Calu3 (cell line): ENCODE results near the gene LPA. TPM values are rescaled to one million over a fixed set of nuclear protein-coding genes. Genes with fewer than 3 reads are reported as not detected.

Source experiments
- BruUV-seq: library from RNA; stranded (reverse); fragments of 400-500 nt; replicated peaks from 2 replicates; lab custom pipeline; 2021; lab: Mats Ljungman, UMichigan
- CTCF ChIA-PET: fragments of 300-600 bp; sonication (Branson Sonifier 250); formaldehyde crosslinking; loops from one replicate; lab custom pipeline; 2022; ENCODE audit warnings: antibody characterized with exemption; lab: Charles Lee
- DNase-seq: peaks from one replicate; pipeline ENCODE4 v3.0.0; 2022
- H3K27ac Mint-ChIP-seq: one replicate; pipeline ENCODE4 v1.8.0; 2022; ENCODE audit warnings: mixed read lengths; ENCODE audit not compliant: unreplicated experiment
- H3K27me3 Mint-ChIP-seq: one replicate; pipeline ENCODE4 v1.8.0; 2022; ENCODE audit warnings: mixed read lengths; ENCODE audit not compliant: unreplicated experiment
- H3K36me3 Mint-ChIP-seq: one replicate; pipeline ENCODE4 v1.8.0; 2022; ENCODE audit warnings: mild to moderate bottlenecking, moderate library complexity, mixed read lengths; ENCODE audit not compliant: insufficient read depth, unreplicated experiment
- H3K4me1 Mint-ChIP-seq: one replicate; pipeline ENCODE4 v1.8.0; 2022; ENCODE audit warnings: mild to moderate bottlenecking, low read depth, mixed read lengths; ENCODE audit not compliant: unreplicated experiment
- H3K4me3 Mint-ChIP-seq: one replicate; pipeline ENCODE4 v1.8.0; 2022; ENCODE audit warnings: mild to moderate bottlenecking, low read depth, moderate library complexity, mixed read lengths; ENCODE audit not compliant: unreplicated experiment
- H3K9me3 Mint-ChIP-seq: one replicate; pipeline ENCODE4 v1.8.0; 2022; ENCODE audit warnings: low read depth, mixed read lengths; ENCODE audit not compliant: unreplicated experiment
- intact Hi-C: fragments of 100-400 bp; cut with micrococcal nuclease; formaldehyde crosslinking; loops from one replicate; pipeline ENCODE4 v1.10.0; 2022; ENCODE audit not compliant: unreplicated experiment
- total RNA-seq: library from RNA; stranded (reverse); gene quantifications from 2 replicates; pipeline ENCODE4 v1.2.3, GENCODE V29; 2022
- TF ChIP-seq, protein P1 (sequence below): fragments of 200-600 bp; IDR thresholded peaks from one replicate; pipeline ENCODE4 v1.8.0; 2022; ENCODE audit warnings: antibody characterized with exemption; ENCODE audit not compliant: unreplicated experiment

Gene LPA
- total RNA-seq, 1 experiment from 2014 or later, result not detected

DNA sequence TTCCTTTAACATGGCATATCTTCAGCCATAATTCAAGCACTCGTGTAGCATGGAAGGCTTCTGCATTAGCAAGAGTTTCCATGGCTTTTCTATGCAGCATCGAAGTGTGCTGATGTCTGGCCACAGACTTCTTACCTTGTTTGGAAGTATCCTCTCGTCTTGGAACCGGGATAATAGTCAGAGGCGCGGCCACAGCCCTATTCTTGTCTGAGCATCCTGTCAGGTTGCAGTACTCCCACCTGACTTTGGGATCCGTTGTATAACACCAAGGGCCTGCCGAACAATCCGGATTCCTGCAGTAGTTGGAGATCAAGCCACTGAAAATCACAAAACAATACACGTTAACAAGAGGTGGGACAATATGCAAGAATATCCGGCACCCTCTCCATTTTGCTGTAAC, 177.0 kb downstream of the LPA start:
- Mint-ChIP-seq H3K27me3 (peaks cover 56% of the 10 kb centered on the region), H3K27ac (no peak overlapping the region), H3K4me3 (no peak overlapping the region), H3K4me1 (no peaks in the 10 kb centered on the region), H3K9me3 (no peaks in the 10 kb centered on the region), H3K36me3 (no peaks in the 10 kb centered on the region)
- no peak for DNase-seq
- CTCF ChIA-PET, result no interaction called here
- intact Hi-C loops, result no loop called here
- TF ChIP-seq, protein P1, sequence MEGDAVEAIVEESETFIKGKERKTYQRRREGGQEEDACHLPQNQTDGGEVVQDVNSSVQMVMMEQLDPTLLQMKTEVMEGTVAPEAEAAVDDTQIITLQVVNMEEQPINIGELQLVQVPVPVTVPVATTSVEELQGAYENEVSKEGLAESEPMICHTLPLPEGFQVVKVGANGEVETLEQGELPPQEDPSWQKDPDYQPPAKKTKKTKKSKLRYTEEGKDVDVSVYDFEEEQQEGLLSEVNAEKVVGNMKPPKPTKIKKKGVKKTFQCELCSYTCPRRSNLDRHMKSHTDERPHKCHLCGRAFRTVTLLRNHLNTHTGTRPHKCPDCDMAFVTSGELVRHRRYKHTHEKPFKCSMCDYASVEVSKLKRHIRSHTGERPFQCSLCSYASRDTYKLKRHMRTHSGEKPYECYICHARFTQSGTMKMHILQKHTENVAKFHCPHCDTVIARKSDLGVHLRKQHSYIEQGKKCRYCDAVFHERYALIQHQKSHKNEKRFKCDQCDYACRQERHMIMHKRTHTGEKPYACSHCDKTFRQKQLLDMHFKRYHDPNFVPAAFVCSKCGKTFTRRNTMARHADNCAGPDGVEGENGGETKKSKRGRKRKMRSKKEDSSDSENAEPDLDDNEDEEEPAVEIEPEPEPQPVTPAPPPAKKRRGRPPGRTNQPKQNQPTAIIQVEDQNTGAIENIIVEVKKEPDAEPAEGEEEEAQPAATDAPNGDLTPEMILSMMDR, result no peak
- BruUV-seq, result no TSS peak

Other genes starting within 250 kb of the LPA start
- not detected in 2 replicates for gene PLG, start 38.0 kb upstream of the LPA start, total RNA-seq